ENCODE results near the gene BIN1. TPM values are rescaled to one million over a fixed set of nuclear protein-coding genes. Genes with fewer than 3 reads are reported as not detected.

BIN1 gene
- polyA plus RNA-seq, 1 donor: 988 TPM

- no peak for DNase-seq (ENCODE audit: low read depth)
Measured at GRCh38 chr2:126999106-126999756, 107.7 kb downstream of the BIN1 start.

- DNase-seq (ENCODE audit: low read depth): no peak
Measured at GRCh38 chr2:126998486-126998885, 108.5 kb downstream of the BIN1 start.

Other genes starting within 250 kb of the BIN1 start
- gene TEX51, start 208.3 kb downstream of the BIN1 start, polyA plus RNA-seq (ENCODE audit: insufficient read length): not detected
- 5.1 TPM for gene CYP27C1, start 113.1 kb upstream of the BIN1 start, polyA plus RNA-seq (ENCODE audit: insufficient read length)
- 41.5 TPM for gene ERCC3, start 187.0 kb upstream of the BIN1 start, polyA plus RNA-seq (ENCODE audit: insufficient read length)

All from forelimb muscle (tissue), 1 donor.